ENCODE data around the gene ABCG1. TPM values are rescaled to one million over a fixed set of nuclear protein-coding genes. Genes with fewer than 3 reads are reported as not detected.

ABCG1 gene
- total and polyA plus RNA-seq, 2 experiments from 2014 or later: 1.3 to 4.4 TPM

DNA sequence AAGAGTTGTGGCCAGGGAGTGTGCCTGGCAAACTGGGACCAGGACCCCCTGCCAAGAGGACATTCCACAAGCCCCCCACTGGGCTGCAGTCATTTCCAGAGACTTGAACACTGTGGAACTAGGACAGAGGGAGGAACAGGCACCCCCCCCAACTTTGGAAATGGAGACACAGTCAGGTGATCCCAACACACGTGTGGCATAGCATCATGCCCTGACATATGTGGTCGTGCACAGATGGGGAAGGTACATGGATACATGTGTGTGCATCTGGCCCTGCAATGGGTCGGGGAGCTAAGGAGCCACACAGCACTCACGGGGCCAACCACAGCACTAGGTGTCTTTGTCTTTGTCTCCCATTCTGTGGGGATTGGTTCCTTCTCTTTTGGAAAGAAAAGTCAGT is 102.9 kb downstream of the ABCG1 start (continued):
- TF ChIP-seq NANOG (IDR thresholded peaks at IDR 0.05; ENCODE audit: borderline replicate concordance) (no peak), POLR2AphosphoS5 (IDR thresholded peaks at IDR 0.05; ENCODE audit: low read depth) (no peak), EZH2 (IDR thresholded peaks at IDR 0.05; ENCODE audit: low read depth, unreplicated experiment) (no peak), ZNF114 (CRISPR knock-in tag; IDR thresholded peaks at IDR 0.05) (no peak), ZNF331 (CRISPR knock-in tag; IDR thresholded peaks at IDR 0.05; ENCODE audit: low read depth) (no peak)

DNA sequence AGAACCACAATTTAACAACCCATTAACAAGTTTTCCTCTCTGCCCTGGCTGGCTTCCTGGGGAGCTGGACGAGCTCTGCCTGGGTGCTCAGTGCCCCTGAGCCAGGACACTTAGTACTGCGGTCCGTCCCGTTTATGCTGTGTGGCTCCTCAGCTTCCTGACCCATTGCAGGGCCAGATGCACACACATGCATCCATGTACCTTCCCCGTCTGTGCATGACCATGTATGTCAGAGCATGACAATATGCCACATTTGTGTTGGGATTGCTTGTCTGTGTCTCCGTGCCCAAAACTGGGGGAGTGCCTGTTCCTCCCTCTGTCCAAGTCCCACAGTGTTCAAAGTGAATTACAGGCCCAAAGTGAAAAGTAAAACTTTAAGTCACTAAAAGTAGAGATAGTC is 106.0 kb downstream of the ABCG1 start:
- Histone ChIP-seq H2AFZ (no peak overlapping the region), H4K20me1 (replicated peaks; ENCODE audit: insufficient read depth) (no peaks in the 10 kb centered on the region), H3K4me1 (ENCODE audit: insufficient read depth) (no peaks in the 10 kb centered on the region), H3K9me2 (ENCODE audit: insufficient read depth) (no peaks in the 10 kb centered on the region), H3K27me3 (ENCODE audit: insufficient read depth) (no peaks in the 10 kb centered on the region), H3F3A (replicated peaks; ENCODE audit: low read depth) (no peaks in the 10 kb centered on the region), H3K4me2 (no peak overlapping the region), H3K4me3 (no peak overlapping the region), H3K27ac (ENCODE audit: low read depth) (no peak overlapping the region), H3K36me3 (ENCODE audit: insufficient read depth) (no peaks in the 10 kb centered on the region), H3K79me2 (replicated peaks; ENCODE audit: insufficient read depth) (no peaks in the 10 kb centered on the region)
- DNase-seq (ENCODE audit: low spot score) (no peak), ATAC-seq (no peak)
- no peaks in the 10 kb centered on the region for H3K27me3 Mint-ChIP-seq (ENCODE audit: insufficient read depth, low read depth, poor library complexity)
- H3K27ac Mint-ChIP-seq: no peak overlapping the region
- TF ChIP-seq ZNF331 (CRISPR knock-in tag; IDR thresholded peaks at IDR 0.05; ENCODE audit: low read depth) (no peak), ZNF114 (CRISPR knock-in tag; IDR thresholded peaks at IDR 0.05) (no peak), EZH2 (IDR thresholded peaks at IDR 0.05; ENCODE audit: low read depth, unreplicated experiment) (no peak), CREB1 (CRISPR knock-in tag; IDR thresholded peaks at IDR 0.05; ENCODE audit: low read depth) (no peak), POLR2AphosphoS5 (IDR thresholded peaks at IDR 0.05; ENCODE audit: low read depth) (no peak), STAT1 (IDR thresholded peaks at IDR 0.05; ENCODE audit: unreplicated experiment) (no peak), NANOG (IDR thresholded peaks at IDR 0.05; ENCODE audit: borderline replicate concordance) (no peak), JUNB (IDR thresholded peaks at IDR 0.05; ENCODE audit: unreplicated experiment) (no peak), EZH2phosphoT487 (IDR thresholded peaks at IDR 0.05; ENCODE audit: unreplicated experiment) (no peak)
- TF ChIP-seq, protein P1, sequence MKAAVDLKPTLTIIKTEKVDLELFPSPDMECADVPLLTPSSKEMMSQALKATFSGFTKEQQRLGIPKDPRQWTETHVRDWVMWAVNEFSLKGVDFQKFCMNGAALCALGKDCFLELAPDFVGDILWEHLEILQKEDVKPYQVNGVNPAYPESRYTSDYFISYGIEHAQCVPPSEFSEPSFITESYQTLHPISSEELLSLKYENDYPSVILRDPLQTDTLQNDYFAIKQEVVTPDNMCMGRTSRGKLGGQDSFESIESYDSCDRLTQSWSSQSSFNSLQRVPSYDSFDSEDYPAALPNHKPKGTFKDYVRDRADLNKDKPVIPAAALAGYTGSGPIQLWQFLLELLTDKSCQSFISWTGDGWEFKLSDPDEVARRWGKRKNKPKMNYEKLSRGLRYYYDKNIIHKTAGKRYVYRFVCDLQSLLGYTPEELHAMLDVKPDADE (IDR thresholded peaks at IDR 0.05): no peak
- TF ChIP-seq, protein P2, sequence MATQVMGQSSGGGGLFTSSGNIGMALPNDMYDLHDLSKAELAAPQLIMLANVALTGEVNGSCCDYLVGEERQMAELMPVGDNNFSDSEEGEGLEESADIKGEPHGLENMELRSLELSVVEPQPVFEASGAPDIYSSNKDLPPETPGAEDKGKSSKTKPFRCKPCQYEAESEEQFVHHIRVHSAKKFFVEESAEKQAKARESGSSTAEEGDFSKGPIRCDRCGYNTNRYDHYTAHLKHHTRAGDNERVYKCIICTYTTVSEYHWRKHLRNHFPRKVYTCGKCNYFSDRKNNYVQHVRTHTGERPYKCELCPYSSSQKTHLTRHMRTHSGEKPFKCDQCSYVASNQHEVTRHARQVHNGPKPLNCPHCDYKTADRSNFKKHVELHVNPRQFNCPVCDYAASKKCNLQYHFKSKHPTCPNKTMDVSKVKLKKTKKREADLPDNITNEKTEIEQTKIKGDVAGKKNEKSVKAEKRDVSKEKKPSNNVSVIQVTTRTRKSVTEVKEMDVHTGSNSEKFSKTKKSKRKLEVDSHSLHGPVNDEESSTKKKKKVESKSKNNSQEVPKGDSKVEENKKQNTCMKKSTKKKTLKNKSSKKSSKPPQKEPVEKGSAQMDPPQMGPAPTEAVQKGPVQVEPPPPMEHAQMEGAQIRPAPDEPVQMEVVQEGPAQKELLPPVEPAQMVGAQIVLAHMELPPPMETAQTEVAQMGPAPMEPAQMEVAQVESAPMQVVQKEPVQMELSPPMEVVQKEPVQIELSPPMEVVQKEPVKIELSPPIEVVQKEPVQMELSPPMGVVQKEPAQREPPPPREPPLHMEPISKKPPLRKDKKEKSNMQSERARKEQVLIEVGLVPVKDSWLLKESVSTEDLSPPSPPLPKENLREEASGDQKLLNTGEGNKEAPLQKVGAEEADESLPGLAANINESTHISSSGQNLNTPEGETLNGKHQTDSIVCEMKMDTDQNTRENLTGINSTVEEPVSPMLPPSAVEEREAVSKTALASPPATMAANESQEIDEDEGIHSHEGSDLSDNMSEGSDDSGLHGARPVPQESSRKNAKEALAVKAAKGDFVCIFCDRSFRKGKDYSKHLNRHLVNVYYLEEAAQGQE (IDR thresholded peaks at IDR 0.05; ENCODE audit: unreplicated experiment): no peak
- TF ChIP-seq, protein P3, sequence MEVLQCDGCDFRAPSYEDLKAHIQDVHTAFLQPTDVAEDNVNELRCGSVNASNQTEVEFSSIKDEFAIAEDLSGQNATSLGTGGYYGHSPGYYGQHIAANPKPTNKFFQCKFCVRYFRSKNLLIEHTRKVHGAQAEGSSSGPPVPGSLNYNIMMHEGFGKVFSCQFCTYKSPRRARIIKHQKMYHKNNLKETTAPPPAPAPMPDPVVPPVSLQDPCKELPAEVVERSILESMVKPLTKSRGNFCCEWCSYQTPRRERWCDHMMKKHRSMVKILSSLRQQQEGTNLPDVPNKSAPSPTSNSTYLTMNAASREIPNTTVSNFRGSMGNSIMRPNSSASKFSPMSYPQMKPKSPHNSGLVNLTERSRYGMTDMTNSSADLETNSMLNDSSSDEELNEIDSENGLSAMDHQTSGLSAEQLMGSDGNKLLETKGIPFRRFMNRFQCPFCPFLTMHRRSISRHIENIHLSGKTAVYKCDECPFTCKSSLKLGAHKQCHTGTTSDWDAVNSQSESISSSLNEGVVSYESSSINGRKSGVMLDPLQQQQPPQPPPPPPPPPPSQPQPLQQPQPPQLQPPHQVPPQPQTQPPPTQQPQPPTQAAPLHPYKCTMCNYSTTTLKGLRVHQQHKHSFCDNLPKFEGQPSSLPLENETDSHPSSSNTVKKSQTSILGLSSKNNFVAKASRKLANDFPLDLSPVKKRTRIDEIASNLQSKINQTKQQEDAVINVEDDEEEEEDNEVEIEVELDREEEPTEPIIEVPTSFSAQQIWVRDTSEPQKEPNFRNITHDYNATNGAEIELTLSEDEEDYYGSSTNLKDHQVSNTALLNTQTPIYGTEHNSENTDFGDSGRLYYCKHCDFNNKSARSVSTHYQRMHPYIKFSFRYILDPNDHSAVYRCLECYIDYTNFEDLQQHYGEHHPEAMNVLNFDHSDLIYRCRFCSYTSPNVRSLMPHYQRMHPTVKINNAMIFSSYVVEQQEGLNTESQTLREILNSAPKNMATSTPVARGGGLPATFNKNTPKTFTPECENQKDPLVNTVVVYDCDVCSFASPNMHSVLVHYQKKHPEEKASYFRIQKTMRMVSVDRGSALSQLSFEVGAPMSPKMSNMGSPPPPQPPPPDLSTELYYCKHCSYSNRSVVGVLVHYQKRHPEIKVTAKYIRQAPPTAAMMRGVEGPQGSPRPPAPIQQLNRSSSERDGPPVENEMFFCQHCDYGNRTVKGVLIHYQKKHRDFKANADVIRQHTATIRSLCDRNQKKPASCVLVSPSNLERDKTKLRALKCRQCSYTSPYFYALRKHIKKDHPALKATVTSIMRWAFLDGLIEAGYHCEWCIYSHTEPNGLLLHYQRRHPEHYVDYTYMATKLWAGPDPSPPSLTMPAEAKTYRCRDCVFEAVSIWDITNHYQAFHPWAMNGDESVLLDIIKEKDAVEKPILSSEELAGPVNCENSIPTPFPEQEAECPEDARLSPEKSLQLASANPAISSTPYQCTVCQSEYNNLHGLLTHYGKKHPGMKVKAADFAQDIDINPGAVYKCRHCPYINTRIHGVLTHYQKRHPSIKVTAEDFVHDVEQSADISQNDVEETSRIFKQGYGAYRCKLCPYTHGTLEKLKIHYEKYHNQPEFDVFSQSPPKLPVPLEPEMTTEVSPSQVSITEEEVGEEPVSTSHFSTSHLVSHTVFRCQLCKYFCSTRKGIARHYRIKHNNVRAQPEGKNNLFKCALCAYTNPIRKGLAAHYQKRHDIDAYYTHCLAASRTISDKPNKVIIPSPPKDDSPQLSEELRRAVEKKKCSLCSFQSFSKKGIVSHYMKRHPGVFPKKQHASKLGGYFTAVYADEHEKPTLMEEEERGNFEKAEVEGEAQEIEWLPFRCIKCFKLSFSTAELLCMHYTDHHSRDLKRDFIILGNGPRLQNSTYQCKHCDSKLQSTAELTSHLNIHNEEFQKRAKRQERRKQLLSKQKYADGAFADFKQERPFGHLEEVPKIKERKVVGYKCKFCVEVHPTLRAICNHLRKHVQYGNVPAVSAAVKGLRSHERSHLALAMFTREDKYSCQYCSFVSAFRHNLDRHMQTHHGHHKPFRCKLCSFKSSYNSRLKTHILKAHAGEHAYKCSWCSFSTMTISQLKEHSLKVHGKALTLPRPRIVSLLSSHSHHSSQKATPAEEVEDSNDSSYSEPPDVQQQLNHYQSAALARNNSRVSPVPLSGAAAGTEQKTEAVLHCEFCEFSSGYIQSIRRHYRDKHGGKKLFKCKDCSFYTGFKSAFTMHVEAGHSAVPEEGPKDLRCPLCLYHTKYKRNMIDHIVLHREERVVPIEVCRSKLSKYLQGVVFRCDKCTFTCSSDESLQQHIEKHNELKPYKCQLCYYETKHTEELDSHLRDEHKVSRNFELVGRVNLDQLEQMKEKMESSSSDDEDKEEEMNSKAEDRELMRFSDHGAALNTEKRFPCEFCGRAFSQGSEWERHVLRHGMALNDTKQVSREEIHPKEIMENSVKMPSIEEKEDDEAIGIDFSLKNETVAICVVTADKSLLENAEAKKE (CRISPR knock-in tag; IDR thresholded peaks at IDR 0.05): no peak
- TF ChIP-seq, protein P4, sequence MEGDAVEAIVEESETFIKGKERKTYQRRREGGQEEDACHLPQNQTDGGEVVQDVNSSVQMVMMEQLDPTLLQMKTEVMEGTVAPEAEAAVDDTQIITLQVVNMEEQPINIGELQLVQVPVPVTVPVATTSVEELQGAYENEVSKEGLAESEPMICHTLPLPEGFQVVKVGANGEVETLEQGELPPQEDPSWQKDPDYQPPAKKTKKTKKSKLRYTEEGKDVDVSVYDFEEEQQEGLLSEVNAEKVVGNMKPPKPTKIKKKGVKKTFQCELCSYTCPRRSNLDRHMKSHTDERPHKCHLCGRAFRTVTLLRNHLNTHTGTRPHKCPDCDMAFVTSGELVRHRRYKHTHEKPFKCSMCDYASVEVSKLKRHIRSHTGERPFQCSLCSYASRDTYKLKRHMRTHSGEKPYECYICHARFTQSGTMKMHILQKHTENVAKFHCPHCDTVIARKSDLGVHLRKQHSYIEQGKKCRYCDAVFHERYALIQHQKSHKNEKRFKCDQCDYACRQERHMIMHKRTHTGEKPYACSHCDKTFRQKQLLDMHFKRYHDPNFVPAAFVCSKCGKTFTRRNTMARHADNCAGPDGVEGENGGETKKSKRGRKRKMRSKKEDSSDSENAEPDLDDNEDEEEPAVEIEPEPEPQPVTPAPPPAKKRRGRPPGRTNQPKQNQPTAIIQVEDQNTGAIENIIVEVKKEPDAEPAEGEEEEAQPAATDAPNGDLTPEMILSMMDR (conservative IDR thresholded peaks at IDR 0.05; ENCODE audit: low read depth in 2 of 2): no peak
- peaks cover 18% of the 10 kb centered on the region for H3K9me3 Mint-ChIP-seq
- no peaks in the 10 kb centered on the region for H3K4me1 Mint-ChIP-seq
- H3K4me3 Mint-ChIP-seq: no peak overlapping the region
- H3K36me3 Mint-ChIP-seq (ENCODE audit: low read depth): peaks cover 8% of the 10 kb centered on the region

All from GM23338 (cell line).